ENCODE results near the gene ARL15.
"Not testable (repeated sequence)": the region's sequence is repeated elsewhere in the genome, so short reads cannot be mapped to it uniquely, and the experiment has no call there.

Gene ARL15

DNA sequence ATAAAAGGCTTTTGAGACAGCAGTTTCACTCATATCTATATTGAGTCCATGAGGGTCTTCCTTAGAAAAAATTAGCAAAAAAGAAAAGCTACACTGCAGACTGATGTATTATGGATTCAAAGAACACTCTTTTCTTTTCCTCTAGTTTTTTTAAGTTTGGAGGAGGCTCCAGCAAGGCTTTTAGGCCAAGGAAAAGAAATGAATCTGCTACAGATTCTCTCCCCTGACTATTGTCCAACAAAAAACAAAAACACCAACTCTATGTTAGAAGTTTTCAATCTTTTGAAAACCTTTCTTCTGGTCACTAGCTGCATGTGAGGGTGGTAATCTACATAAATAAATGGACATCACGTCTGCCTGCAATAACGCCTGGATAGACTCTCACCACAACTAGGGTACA, 310.4 kb downstream of the ARL15 start:
- in situ Hi-C loops (cut with MboI; ENCODE audit: low sequenced_read_pairs): no loop called here

DNA sequence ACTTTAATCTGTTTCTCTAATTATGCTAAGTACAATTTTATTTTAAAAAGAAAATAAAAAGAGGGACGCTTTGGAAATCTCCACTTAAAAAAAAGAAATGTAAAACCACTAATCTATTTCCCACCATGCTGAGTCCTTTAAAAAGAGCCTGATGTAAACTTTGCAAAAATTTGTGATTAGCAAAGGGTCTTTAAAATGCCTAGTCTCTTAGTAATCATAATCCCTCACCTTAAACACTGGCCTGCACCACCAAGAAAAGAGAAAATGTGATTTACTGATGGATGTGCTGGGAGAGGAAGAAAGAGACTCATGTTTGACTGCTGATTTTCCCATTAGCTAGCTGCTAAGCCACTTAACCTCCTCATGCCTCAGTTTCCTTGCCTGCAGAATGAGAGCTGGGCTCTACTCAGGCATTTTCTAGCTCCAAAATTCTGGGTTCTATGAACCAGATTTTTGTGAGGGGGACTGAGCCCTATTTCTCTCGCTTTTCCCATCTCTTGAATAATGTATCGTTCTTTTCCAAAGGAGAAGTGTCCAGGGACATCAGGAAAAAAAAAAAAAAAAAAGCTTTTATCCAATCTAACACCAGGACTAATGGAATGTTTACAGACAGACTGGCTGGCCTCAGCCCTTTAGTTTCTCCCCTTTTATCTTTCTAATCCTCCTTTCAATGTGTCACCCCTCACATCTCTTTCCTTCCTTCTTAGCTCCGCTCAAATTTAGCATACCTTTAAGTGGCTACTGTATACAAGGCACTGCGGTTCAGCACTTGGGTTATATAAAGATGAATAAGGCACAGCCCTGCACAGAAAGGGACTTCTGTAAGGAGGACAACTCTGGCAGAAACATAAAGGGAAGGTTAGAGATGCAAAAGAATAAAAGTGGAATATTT, 312.4 kb downstream of the ARL15 start:
- in situ Hi-C loops (cut with MboI; ENCODE audit: low sequenced_read_pairs): no loop called here

DNA sequence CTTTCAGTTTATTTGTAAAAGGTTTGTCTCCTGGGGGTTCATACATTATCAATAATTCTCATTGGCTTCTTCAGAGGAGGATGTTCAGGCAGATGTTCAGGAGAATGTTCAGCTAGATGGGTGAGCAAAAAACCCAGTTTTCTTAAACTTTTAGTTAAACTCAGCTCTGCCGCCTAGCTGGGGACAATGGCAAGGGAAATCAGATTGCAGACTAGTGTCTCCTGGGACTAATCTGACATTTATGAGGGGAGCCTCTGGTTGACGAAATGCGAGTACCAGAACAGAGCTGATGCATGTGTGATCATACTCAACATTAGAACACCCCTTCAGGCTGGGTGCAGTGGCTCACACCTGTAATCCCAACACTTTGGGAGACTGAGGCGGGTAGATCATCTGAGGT, 314.4 kb downstream of the ARL15 start:
- in situ Hi-C loops (cut with MboI; ENCODE audit: low sequenced_read_pairs): no loop called here

GRCh38 chr5:53994148-53994547, 316.2 kb downstream of the ARL15 start:
- in situ Hi-C loops (cut with MboI; ENCODE audit: low sequenced_read_pairs): no loop called here

- in situ Hi-C loops (cut with MboI; ENCODE audit: low sequenced_read_pairs): no loop called here
Measured at GRCh38 chr5:53991942-53992341, 318.4 kb downstream of the ARL15 start.

- in situ Hi-C loops (cut with MboI; ENCODE audit: low sequenced_read_pairs): no loop called here
Measured at GRCh38 chr5:53987101-53987500, 323.3 kb downstream of the ARL15 start.

DNA sequence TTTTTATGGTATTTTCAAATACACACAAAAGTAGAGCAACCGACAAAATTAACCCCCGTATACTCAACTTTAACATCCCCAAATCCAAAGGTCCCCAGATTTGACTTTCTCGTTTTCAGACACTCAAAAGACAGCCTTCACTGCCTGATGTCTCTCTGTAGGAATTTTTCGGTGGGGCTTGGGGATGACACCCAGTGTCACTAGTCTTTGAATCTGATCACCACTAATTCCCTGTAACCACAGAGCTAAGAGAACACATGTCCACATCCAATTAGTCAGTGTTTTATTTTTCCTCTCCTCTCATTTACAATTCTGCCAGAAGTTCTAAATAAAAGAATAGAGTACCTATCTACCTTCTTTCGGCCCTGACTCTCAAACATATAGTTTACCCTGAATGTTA, 324.6 kb downstream of the ARL15 start:
- in situ Hi-C loops (cut with MboI; ENCODE audit: low sequenced_read_pairs): no loop called here

GRCh38 chr5:53984971-53985370, 325.4 kb downstream of the ARL15 start:
- in situ Hi-C loops (cut with MboI; ENCODE audit: low sequenced_read_pairs): no loop called here

GRCh38 chr5:53983568-53984460, 326.6 kb downstream of the ARL15 start:
- in situ Hi-C loops (cut with MboI; ENCODE audit: low sequenced_read_pairs): no loop called here

GRCh38 chr5:53982319-53982718, 328.1 kb downstream of the ARL15 start:
- in situ Hi-C loops (cut with MboI; ENCODE audit: low sequenced_read_pairs): not testable (repeated sequence)

- in situ Hi-C loops (cut with MboI; ENCODE audit: low sequenced_read_pairs): no loop called here
Measured at GRCh38 chr5:53980061-53980460, 330.3 kb downstream of the ARL15 start.

DNA sequence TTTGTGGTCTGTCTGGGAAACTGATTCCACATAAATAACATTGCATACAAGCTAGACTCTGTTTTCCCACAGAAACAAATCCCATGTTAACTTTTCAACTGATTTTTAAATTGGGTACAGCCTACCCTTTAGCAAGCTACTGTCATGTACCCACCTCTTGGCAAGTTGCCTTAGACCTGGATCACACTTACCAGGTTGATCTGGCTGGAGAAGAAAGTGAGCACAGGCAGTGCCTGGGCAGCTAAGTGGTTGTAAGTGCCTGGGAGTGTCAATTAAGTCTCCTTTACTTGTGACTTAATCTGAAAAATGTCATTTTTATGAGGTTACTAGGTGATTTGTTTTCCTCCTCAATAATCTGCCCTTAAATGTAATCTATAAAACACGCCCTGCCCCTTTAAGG, 336.4 kb downstream of the ARL15 start:
- in situ Hi-C loops (cut with MboI; ENCODE audit: low sequenced_read_pairs): no loop called here

DNA sequence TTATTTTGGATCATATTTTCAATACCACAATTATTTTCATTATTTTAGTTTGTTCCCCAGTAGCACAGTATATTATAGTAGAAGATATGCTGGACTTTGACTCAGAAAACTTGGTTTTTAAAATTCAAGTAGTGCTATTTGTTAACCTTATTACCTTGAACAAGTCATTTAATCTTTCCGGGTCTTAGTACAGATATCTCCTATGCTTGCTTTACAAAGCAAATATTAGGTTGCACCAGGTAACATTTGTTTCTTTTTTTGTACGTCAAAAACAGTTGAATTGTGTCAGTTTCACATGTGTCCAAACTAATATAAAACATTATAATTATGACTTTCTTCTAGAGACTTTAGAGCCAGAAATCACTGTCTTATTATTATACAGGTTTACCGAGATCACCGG, 338.1 kb downstream of the ARL15 start:
- in situ Hi-C loops (cut with MboI; ENCODE audit: low sequenced_read_pairs): no loop called here

DNA sequence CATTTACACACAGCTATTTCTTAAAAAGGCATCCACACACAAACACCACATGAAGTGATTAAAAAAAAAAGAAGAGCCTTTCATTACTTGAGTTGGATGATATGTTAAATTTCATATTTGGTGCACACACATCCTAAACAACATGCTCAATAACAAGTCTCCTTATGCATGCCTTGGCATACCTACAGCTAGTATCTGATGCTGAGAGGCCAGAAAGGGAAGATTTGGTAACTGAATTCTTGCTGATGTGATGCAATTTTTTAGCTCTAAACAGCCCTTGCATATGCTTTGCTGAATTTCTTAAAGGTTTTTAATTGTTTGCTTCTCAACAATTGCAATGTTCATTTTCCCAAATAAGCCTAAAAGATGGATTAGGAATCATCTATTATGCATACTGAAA, 338.8 kb downstream of the ARL15 start:
- in situ Hi-C loops (cut with MboI; ENCODE audit: low sequenced_read_pairs): no loop called here

- in situ Hi-C loops (cut with MboI; ENCODE audit: low sequenced_read_pairs): no loop called here
Measured at GRCh38 chr5:53971131-53971530, 339.2 kb downstream of the ARL15 start.

DNA sequence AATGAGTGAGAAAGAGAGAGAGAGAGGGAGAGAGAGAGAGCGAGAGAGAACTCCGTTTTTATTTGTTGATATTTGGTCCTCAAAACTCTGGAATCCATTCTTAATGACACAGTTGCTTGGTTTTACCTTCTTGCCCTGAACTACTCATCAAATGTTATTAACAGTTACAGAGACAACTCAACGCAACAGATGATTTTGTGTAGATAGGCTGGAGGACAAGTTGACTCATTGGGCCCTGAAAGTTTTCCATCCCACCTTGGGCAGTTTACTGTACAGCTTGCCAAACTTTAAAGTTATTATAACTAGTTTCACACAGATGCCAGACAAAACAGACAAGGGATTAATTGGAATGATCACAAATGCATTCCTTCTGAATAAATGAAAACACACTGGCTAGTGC, 339.9 kb downstream of the ARL15 start:
- in situ Hi-C loops (cut with MboI; ENCODE audit: low sequenced_read_pairs): no loop called here

- in situ Hi-C loops (cut with MboI; ENCODE audit: low sequenced_read_pairs): no loop called here
Measured at GRCh38 chr5:53969176-53969730, 341.1 kb downstream of the ARL15 start.

GRCh38 chr5:53965459-53965858, 344.9 kb downstream of the ARL15 start:
- in situ Hi-C loops (cut with MboI; ENCODE audit: low sequenced_read_pairs): no loop called here

- in situ Hi-C loops (cut with MboI; ENCODE audit: low sequenced_read_pairs): no loop called here
Measured at GRCh38 chr5:53963958-53964357, 346.4 kb downstream of the ARL15 start.

DNA sequence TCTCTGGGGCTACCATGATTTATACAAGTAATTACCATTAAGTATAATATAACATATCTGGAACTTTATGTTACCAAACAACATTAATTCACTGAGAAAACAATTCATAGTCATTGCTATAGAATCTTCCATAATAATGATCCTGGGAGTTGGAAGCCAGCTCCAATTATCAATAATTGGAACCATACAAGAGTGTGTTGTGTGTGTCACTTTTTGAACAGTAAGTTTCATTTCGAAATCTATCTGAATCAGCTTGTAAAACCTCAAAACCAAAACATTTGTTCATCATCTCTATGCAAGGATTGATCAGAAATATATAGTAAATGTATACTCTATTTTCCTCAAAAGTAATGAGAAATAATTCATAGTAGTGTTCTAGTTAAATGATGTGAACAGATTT, 348.1 kb downstream of the ARL15 start:
- in situ Hi-C loops (cut with MboI; ENCODE audit: low sequenced_read_pairs): no loop called here

- in situ Hi-C loops (cut with MboI; ENCODE audit: low sequenced_read_pairs): no loop called here
Measured at GRCh38 chr5:53956632-53957031, 353.7 kb downstream of the ARL15 start.

DNA sequence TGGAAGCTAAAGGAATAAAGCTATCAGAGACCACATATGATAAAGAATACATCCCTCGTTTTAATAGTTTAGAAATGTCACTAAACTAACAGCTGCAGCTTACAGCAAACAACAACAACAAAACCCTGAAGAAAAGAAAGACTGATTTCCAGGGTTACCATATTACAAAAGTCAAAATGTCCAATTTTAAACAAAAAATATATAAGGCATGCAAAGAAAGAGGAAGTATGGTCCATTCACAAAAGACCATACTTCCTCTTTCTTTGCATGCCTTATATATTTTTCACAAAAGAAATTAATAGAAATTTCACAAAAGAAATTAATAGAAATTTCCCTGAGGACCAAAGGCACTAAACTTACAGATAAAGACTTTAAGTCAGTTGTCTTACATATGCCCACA, 354.2 kb downstream of the ARL15 start:
- in situ Hi-C loops (cut with MboI; ENCODE audit: low sequenced_read_pairs): no loop called here

Measured in hTERT RPE-1 (cell line).